Testis (tissue), 2 donors: ENCODE results near the gene RCAN3.

Source experiments
- CTCF ChIP-seq, 3 experiments: fragments of 450-650 bp in 2 of 3; fragments of 200-600 bp in 1 of 3; sonication (generic) in 1 of 3; IDR thresholded peaks; one replicate each; pipeline ENCODE4 v1.5.1; 2016 to 2019; ENCODE audit warnings: antibody characterized with exemption in 3 of 3, mild to moderate bottlenecking in 2 of 3, moderate library complexity in 1 of 3
- POLR2A ChIP-seq: fragments of 450-650 bp; IDR thresholded peaks from one replicate; pipeline ENCODE4 v1.6.1; 2017; ENCODE audit warnings: antibody characterized with exemption, mild to moderate bottlenecking, moderate library complexity

- no peak for TF ChIP-seq POLR2A
- no peak for TF ChIP-seq CTCF (IDR thresholded peaks at IDR 0.05)
These were observed 23.0 kb downstream of the RCAN3 start for GRCh38 chr1:24525606-24526005.
